Lower leg skin (tissue), 4 donors: ENCODE measurements around the gene HINT2. TPM values are rescaled to one million over a fixed set of nuclear protein-coding genes. Genes with fewer than 3 reads are reported as not detected.

Experiments used
- DNase-seq, 2 donors: peaks; one replicate each; pipeline ENCODE4 v3.0.0-alpha.2; 2019; ENCODE audit warnings: low spot score in 2 of 2
- H3K4me3 ChIP-seq: fragments of 200-600 bp; sonication (generic); 2 replicates; pipeline ENCODE4 v1.5.1; 2017; ENCODE audit warnings: mild to moderate bottlenecking, low read depth; ENCODE audit not compliant: poor library complexity, severe bottlenecking
- CTCF ChIP-seq, 3 donors: fragments of 450-650 bp; IDR thresholded peaks; one replicate each; pipeline ENCODE4 v1.5.1; 2016; ENCODE audit warnings: antibody characterized with exemption in 3 of 3, mild to moderate bottlenecking in 3 of 3, moderate library complexity in 2 of 3
- POLR2A ChIP-seq, 2 donors: fragments of 450-650 bp; IDR thresholded peaks; one replicate each; pipeline ENCODE4 v1.6.1; 2016 to 2017; ENCODE audit warnings: antibody characterized with exemption in 2 of 2, mild to moderate bottlenecking in 1 of 2, moderate library complexity in 1 of 2
- WGBS, 2 donors: methylation state at CpG; one replicate each; pipeline ENCODE4 v1.1.5; 2018; 5-methylcytosine and 5-hydroxymethylcytosine counted together
- intact Hi-C: fragments of 100-400 bp; cut with DNase I; formaldehyde crosslinking; loops from one replicate; pipeline ENCODE4 v1.15.0; 2023; ENCODE audit warnings: low total_unique reads
- total RNA-seq, 4 donors: library from RNA; depleted of rRNA; stranded (reverse); fragments of >200 nt; gene quantifications; one replicate each; pipeline ENCODE4 v1.1.0, GENCODE V29; 2016

HINT2 gene
- total RNA-seq, 4 donors from 2014 or later = 17.8 to 27.9 (median 19.9) TPM

GRCh38 chr9:35791297-35791921 lies 23.4 kb downstream of the HINT2 start, which contains the start of gene NPR2:
Gene NPR2 (plus strand): TSS chr9:35791591. CDS start chr9:35792409, 818 bp downstream.
- no peak within 1 kb of the TSS for H3K4me3 ChIP-seq
- intact Hi-C loops = loop anchor here (5.0 kb wide), 2 partner anchors 91 to 156 kb away; no protein-coding TSS in a partner anchor
- TF ChIP-seq POLR2A (IDR thresholded peaks at IDR 0.05) (no peak), CTCF (IDR thresholded peaks at IDR 0.05) (no peak)
- 4 to 21% methylated on average over 26 to 56 of the region's 64 CpGs for WGBS, 2 donors
- peak in 1 of 2 donors; percentile 88 for DNase-seq

- no peak overlapping the region for H3K4me3 ChIP-seq
- 33 to 37% methylated on average over 37 of the region's 37 CpGs for WGBS, 2 donors
- intact Hi-C loops = loop anchor here (5.0 kb wide), 2 partner anchors 92 to 157 kb away; no protein-coding TSS in a partner anchor
- DNase-seq = peak; percentile 65 to 93
- TF ChIP-seq POLR2A (IDR thresholded peaks at IDR 0.05) = no peak
- peak in 1 of 3 donors; percentile 68 for TF ChIP-seq CTCF (IDR thresholded peaks at IDR 0.05)
Observed at GRCh38 chr9:35790385-35791296, 24.2 kb downstream of the HINT2 start.

- intact Hi-C loops = loop anchor here (5.0 kb wide), 2 partner anchors 92 to 157 kb away; no protein-coding TSS in a partner anchor
- no peak for DNase-seq
- WGBS, 2 donors = 26 to 30% methylated on average over 4 of the region's 4 CpGs
- no peak overlapping the region for H3K4me3 ChIP-seq
- TF ChIP-seq POLR2A (IDR thresholded peaks at IDR 0.05) (no peak), CTCF (IDR thresholded peaks at IDR 0.05) (no peak)
Observed at GRCh38 chr9:35790025-35790384, 24.8 kb downstream of the HINT2 start.

GRCh38 chr9:35789541-35789940 lies 25.3 kb downstream of the HINT2 start:
- DNase-seq = no peak
- intact Hi-C loops = no loop called here
- no peak for TF ChIP-seq POLR2A (IDR thresholded peaks at IDR 0.05)
- TF ChIP-seq CTCF (IDR thresholded peaks at IDR 0.05) = no peak
- WGBS, 2 donors = 88 to 93% methylated on average over 2 of the region's 2 CpGs
- H3K4me3 ChIP-seq = no peak overlapping the region

GRCh38 chr9:35783418-35783817 lies 31.4 kb downstream of the HINT2 start:
- no peak overlapping the region for H3K4me3 ChIP-seq
- no peak for TF ChIP-seq POLR2A (IDR thresholded peaks at IDR 0.05)
- TF ChIP-seq CTCF (IDR thresholded peaks at IDR 0.05) = no peak
- no peak for DNase-seq
- intact Hi-C loops = no loop called here
